HS-27A (cell line): ENCODE data around the gene SPR.

Experiments
- DNase-seq: peaks from one replicate; pipeline ENCODE4 v3.0.0-alpha.2; 2012; ENCODE audit warnings: low read depth, missing footprints

The SPR gene

GRCh38 chr2:72931280-72931910 is 44.2 kb downstream of the SPR start:
- no peak for DNase-seq

- DNase-seq, result no peak
Observed at GRCh38 chr2:72932045-72932740, 45.0 kb downstream of the SPR start.

GRCh38 chr2:72932805-72933204 is 45.6 kb downstream of the SPR start:
- DNase-seq, result no peak

GRCh38 chr2:72933207-72933606 is 46.0 kb downstream of the SPR start:
- DNase-seq, result no peak

GRCh38 chr2:72933646-72934151 is 46.5 kb downstream of the SPR start:
- DNase-seq, result no peak

GRCh38 chr2:72934683-72935610 is 47.7 kb downstream of the SPR start:
- no peak for DNase-seq

- DNase-seq, result no peak
Observed at GRCh38 chr2:72935611-72935957, 48.4 kb downstream of the SPR start.

GRCh38 chr2:72936660-72937355 is 49.6 kb downstream of the SPR start:
- no peak for DNase-seq

- DNase-seq, result no peak
Observed at GRCh38 chr2:72937356-72937669, 50.1 kb downstream of the SPR start.

GRCh38 chr2:72938455-72938854 is 51.2 kb downstream of the SPR start:
- DNase-seq, result no peak

- DNase-seq, result no peak
Observed at GRCh38 chr2:72940361-72940760, 53.2 kb downstream of the SPR start.

GRCh38 chr2:72940786-72941185 is 53.6 kb downstream of the SPR start:
- DNase-seq, result no peak
